ENCODE data around the gene RLN2. TPM values are rescaled to one million over a fixed set of nuclear protein-coding genes. Genes with fewer than 3 reads are reported as not detected.

The RLN2 gene
- total RNA-seq, 1 donor from 2014 or later: 1.1 TPM

DNA sequence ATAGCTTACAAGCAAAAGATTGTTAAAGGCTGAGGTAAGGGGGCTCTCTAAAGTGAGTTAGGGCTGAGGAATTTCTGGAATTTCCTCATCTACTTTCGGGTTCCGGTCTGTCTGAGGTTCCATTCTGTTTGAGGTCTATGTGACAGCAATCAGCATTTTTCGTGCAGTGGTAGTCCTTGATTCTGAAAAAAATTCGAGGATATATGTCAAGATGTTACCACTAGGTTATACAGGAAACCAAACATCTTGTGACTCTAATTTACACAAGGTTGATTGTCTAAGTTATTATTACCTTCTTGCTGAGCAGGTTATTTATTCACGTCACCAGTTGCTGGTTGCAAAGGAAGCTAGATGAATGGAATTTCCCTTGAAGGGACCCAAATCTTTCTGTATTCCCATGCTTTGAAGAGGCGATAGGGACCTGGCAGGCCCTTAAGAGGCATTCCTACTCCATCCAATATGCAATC is 35.2 kb downstream of the RLN2 start:
- DNase-seq (ENCODE audit: low read depth): peak; percentile 79

DNA sequence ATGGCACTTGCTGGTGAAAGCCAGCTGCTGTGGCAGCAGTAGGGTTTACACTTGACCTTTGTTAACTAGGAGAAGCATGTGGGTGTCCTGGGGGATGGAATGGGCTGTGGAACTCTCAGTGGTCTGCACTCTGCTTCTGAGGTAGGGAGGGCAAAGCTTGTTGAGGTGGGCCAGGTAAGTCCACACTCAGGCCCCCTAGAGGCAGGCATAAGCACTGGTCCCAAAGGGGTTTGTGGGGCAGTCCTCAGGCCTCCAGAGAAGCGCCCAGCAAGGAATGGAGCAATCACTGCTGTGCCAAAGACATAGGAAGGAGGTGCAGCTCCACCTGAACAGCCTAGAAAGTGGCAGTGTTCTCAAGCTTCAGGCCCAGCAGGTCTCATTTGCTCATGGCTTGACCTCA is 38.6 kb downstream of the RLN2 start:
- DNase-seq (ENCODE audit: low read depth): no peak

DNA sequence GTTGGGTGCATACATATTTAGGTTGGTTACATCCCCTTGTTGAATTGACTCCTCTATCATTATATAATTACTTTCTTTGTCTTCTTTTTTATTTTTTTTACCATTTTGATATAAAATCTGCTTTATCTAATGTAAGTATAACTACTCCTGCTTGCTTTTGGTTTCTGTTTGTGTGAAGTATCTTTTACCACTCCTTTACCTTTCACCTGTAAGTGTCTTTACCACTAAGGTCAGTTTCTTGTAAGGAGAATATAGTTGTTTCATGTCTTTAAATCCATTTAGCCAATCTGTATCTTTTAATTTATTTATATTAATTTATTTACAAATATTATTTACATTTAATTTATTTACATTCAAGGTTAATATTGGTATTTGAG is 40.3 kb downstream of the RLN2 start:
- DNase-seq (ENCODE audit: low read depth): no peak

DNA sequence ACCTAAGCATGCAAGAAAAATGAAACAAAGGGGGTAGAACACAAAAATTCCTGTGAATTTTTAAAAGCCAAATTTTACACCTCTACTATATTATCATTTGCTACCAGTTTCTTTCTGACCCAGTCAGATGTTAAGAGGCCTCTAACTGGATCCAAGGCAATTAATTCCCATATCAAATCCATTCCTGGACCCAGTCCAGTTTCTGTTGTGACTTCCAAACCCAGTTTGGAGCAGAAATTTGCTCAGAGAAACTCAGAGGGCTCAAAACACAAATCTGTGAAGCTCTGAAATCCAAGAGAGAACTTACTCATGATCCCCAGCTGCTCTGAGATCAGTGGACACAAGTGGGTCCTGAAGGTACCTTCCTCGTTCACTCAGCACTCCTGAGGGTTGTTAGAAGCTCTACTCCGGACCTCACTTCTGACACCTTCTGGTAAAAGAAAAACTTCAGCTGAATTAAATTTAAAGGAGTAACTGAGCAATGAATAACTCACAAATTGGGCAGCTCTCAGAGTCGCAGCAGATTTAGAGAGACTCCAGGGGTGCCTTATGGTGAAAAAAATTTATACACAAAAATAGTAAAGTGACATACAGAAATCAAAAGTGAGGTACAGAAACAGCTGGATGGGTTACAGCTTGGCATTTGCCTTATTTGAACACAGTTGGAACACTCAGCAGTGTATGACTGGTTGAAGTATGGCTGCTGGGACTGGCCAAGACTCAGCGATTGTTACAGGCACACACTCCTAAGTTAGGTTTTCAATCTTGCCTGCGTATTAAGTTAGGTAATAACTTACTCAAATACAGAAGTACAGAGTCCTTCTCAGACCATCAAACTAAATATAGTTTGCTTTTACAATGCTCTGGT is 40.9 kb downstream of the RLN2 start:
- DNase-seq (ENCODE audit: low read depth): peak; percentile 49

Other genes starting within 250 kb of the RLN2 start
- gene INSL6, start 119.1 kb downstream of the RLN2 start, total RNA-seq: not detected in 2 replicates
- gene INSL4, start 73.3 kb downstream of the RLN2 start, total RNA-seq: not detected in 2 replicates
- gene RLN1, start 35.2 kb upstream of the RLN2 start, total RNA-seq: 1.1 TPM in 1 of 2 replicates, not detected in the other
- 19.8 and 53.1 TPM in 2 replicates for gene PLGRKT, start 133.2 kb upstream of the RLN2 start, total RNA-seq
- 9.8 and 20.7 TPM in 2 replicates for gene CD274, start 145.8 kb upstream of the RLN2 start, total RNA-seq
- gene PDCD1LG2, start 205.8 kb upstream of the RLN2 start, total RNA-seq: 1.9 and 6.1 TPM in 2 replicates

Data from renal cortical epithelial cell (primary cell).